Activated CD4-positive, alpha-beta T cell treated with anti-CD3 and anti-CD28 coated beads, Interleukin-2, amount 50 U/mL, for 48 hours (primary cell): ENCODE measurements around the gene DAAM1.

Source experiments
- DNase-seq, 2 experiments: peaks; one replicate each; pipeline ENCODE4 v3.0.0-alpha.2; 2020

The DAAM1 gene

DNA sequence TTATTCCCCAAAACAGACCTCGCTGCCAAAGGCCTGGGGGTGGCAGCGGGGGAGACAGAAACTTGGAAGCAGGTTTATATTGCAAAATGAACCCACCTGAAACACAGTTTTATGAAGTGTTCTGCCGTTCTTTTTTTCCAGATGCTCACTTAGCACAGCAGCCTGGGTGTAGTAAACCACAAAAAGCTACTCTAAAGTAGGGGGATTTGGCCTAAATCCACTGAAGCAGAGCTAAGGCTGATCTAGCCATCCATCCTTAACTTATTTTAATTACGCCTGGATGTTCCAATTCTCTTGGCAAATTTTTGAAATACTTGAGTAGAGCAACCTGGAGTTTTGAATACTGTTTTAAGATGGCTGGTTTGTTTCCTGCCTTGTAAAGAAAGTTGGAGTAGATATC lies 155.5 kb downstream of the DAAM1 start:
- DNase-seq: no peak

DNA sequence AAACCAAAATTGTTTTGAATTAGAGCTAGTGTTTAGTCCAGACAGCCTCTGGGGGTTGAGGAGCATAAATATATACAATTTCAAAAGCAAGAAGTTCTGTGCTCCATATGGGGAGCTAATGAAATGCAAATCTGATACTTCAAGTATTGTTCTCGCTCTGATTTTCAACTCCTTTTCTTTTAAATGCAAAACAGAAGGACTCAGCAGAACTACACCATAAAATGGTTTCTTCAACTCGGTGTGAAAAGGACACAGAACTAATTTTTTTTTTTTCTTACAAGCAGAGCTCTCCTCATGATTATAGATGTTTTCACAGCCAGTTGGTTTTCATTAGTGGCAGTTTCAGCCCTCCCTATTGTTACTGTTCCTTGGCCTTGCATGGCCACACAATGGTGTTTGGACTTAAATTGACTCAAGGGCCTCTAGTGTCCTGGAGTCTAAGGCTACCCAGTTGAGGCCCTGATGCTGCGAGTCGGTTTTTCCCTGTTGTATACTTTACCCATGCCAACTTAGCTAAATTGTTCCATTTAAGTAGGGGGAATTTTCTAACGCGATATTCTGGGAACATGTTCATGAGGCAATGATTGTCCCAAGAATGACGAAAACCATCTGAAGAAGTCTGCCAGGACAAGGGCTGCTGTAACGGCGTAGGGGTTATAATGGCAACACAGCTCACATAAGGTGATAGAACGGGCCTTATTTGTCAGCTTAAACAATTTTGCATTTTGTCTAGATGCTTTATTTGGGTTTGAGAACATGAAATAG lies 156.4 kb downstream of the DAAM1 start:
- no peak for DNase-seq

DNA sequence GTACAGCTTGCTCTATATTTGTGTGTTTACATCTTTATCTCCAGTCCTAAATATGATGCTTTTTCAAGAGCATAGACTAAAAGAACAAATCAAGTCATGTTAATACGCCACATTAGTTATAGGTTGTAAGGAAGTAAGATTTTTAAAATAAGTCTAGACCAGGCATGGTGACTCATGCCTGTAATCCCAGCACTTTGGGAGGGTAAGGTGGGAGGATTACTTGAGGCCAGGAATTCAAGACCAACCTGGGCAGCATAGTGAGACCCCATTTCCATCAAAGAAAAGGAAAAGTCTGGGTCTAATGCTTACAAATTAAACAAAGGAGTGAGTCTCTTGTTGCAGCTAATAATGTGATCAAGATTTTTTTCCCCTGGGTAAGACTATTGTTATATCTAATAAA lies 157.9 kb downstream of the DAAM1 start:
- no peak for DNase-seq

DNA sequence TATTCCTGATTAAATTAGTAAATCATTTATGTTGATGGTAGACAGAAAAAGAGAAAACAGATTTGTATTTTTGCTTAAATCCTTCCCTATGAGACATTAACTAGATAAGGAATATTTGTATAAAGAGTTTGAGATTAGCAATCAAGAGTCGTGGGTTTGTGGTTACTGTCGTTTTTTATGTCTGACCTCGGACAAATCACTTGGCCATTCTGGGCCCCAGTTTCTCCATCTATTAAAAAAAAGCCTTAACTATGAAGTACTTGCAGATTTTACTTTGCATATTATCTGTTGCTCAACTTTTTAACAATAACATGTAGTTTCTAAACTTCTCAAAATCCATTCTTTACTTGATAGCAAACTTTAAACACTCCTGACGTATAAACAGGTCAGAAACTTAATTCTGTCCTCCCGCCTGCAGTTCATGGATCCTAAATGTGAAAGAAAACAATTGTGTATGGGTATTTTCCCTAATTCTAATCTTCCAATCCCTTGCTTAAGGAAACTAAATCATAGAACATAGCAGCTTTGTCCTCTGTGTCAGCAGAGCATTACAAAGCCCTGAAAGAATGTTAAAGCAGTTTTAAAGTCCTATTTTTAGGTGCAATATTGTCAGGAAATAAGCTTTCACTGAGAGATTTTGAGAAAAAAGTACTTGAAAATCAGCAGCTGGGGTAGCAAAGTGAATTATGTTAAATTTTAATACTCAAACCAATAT lies 158.5 kb downstream of the DAAM1 start:
- DNase-seq: no peak

DNA sequence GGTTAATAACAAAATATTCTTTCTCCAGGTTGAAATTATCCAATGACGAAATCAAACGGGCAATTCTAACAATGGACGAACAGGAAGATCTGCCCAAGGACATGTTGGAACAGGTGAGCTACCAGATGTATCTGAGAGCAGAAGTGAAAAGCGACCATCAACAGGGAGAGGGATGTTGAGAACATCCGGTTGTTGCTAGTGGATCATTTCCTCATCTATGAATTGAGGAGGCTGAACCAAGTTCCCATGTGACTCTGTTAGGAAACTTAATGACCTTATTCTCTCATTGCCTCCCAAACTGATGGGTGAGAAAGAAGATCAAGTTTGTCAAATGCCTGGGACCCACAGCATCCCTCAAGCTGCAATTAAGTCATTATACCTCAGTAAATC lies 159.0 kb downstream of the DAAM1 start:
- DNase-seq: no peak

DNA sequence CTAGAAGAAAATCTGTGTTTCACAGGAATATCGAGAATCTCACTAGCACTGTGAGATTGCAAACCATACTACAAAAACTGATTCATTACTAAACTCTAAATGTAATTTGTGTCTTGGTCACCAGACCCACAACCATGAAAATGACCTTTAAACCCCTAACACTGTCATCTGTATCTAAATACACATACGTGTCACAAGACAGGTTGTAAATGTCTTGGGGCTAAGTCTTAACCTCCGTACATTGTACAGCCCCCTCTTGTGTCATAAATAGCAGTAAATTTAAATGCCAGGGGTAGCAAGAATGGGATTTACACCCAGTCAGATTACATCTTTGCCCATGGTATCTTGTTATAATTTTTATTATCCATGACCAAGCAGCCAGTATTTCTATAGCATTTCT lies 159.4 kb downstream of the DAAM1 start:
- no peak for DNase-seq

DNA sequence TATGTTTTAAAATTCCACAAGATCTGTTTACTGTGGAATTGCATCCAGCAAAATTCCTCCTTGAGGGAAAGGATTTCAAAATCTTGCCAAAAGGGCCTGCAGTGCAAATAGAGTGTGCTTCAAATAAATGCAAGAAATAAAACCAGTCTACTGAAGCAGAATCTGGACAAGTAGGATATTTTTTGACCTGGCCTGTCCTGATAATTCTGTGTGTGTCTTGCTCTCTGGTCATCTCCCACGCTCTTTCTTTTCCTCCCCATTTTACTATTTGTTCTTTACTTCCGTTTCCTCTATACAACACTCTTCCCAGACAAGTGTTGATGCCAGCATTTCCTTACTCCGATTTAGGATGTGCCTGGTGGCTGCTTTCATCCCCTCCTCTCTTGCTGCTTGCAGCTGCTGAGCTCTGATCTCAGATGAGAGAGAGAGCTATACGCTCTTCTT lies 160.8 kb downstream of the DAAM1 start:
- no peak for DNase-seq

DNA sequence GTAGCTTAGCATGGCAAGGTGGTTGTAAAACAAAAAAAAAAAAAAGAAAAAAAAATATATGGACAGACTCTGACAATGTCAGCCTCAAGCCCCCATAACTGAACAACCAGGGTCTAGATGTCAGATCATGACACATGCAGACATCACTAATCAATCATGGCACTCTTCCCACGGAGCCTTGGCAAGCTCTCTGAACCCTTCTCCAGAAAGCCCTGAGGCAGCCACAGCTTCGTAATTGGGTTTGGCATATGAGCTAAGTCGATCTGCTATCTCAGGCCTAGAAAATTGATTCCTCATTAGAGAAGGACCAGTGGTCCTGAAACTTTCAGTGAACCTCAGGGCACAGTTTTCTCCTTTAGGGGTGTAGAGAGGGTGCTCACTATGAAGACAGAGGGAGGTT lies 164.5 kb downstream of the DAAM1 start:
- no peak for DNase-seq

DNA sequence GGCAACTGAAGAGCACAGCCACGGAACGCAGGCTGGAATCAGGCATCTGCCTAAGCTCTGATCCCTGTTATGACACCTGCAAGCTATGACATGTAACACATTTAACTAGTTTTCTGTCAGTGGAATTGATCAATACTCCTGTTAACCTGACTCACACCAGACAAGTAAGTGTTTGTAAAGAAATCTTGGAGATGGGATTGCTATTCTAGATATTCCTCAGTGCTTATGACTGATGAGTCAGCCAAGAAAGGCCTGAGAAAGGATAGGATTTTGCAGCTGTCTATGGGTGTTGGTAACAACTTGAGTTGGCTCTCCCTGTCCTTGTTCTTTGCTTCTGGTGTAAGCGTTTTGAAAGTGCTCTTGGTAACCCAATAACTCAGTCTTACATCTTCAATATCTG lies 166.2 kb downstream of the DAAM1 start:
- DNase-seq: no peak

DNA sequence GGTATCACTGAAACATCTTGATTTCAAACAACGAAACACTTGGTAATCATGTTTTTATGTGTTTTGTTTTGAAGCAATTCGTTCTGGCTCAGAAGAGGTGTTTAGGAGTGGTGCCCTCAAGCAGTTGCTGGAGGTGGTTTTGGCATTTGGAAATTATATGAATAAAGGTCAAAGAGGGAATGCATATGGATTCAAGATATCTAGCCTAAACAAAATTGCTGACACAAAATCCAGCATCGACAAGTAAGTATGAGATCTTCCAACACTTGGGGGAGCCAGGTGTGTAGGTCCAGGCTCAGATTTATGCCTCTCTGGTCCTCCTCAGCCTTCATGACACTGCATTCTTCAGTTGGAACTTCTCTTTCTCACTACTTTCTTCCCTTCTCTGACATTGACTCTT lies 166.6 kb downstream of the DAAM1 start:
- no peak for DNase-seq

DNA sequence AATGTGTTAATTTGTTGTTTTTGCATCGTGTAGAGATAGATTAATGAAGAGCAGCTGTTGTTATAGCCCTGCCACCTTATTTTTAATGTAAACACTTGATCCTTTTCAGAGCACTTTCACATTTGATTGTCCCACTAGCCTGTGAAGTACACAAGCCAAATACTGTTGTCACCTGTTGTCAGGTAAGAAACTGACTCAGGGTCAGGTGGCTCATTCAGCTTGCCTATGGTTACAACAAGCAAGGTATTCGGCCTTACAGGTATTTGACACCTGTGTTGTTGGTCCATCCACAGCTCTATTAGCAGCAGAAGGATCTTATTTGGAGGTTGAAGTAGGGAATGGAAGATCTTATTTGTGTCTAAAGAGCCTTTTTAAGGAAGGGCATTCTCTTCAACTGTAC lies 167.8 kb downstream of the DAAM1 start:
- DNase-seq: no peak

DNA sequence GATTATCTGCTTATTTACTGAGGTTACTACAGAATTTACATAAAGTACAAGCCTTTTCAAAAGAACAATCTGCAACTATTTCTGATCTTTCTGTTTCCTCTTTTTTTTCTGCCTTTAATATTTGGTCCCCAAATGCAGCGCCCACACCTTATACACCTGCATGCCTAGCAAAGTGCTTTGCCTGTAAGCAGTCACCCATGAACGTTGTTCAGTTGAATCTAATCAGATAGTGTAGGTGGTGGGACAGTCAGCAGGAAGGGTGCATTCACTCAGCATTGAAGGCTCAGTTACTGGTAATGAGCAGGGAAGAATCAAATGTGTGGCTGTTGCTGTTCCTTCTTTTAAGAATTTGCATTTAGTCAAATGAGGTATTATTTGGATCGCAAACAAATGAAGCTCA lies 168.3 kb downstream of the DAAM1 start:
- DNase-seq: no peak

DNA sequence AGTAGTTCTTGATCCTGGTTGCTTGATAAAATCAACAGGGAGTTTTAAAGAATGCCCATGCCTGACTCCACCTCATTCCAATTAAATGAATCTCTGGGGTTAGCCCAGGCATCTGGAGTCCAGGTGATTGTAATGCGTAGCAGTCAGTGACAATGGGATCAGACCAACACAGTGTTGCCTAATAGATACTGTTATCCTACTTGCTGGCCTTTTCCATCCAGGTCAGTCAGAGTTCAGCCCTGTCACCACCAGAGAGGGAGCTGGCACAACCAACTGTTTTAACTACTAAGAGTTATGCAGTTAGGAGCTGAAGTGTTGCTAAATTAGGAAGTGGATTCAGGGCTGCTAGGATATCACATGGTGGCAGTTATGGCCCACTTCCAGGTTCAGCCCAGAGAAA lies 169.6 kb downstream of the DAAM1 start:
- DNase-seq: no peak

DNA sequence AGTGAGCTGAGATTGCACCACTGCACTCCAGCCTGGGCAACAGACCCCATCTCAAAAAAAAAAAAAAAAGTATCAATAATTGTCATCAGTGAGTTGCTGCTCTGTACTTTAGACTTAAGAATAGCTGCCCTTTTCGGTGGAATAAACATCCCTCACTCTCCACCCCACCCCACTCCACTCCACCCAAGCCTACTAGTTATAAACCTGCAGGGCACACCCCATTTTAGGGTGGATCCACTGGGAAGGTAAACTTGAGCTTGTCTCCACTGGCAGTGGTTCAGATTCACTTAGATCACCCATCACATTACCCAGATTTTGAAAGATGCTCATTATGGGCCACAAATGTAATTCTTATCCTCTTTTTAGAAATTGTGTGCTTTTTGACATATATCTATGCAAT lies 170.3 kb downstream of the DAAM1 start:
- DNase-seq: no peak

DNA sequence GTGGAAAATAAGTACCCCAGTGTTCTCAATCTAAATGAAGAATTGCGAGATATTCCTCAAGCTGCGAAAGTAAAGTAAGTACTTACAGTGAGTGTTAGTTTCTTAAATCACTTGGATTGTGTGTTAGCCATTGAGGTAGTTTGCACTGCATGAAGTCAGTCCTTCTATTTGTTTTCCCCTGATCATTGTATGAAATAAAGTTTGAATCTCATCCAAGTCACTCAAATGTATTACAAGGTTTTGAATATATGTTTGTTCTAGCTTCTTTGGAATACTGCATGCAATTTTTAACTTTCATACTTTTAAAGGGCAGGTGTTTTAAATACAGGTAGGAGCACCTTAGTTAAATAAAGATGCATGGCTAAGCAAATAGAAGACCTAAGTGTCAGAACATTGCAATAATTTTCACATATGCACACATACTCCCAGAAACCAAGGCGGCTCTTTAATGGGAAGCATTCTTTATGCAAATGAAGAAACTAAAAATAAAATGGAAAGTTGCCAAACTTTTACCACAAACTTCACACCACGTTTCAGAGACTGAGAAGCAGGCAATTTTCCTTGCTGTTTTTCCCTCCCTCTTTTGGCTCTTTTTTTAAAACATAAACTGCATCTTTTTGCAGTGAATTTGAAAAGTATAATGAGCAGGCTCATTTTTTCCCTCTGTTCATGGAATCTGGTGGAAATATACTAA lies 171.1 kb downstream of the DAAM1 start:
- no peak for DNase-seq

DNA sequence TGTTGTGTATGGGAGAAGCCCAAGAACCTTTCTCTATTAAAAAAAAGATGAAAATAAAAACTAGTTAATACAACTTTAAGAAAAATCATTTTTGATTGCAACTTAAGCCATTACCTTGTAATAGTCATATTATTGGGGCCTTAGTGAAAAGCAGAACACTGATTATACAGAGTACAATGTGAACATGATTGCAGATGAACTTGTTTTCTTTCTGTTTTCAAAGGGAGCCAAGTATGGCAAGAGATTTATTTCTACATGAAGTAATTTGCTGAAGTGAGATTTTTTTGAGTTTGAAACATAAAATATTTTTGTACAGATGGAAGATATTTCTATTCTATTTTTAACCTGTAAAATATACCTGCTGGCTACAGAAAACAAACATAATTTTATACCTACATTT lies 171.8 kb downstream of the DAAM1 start:
- DNase-seq: no peak

DNA sequence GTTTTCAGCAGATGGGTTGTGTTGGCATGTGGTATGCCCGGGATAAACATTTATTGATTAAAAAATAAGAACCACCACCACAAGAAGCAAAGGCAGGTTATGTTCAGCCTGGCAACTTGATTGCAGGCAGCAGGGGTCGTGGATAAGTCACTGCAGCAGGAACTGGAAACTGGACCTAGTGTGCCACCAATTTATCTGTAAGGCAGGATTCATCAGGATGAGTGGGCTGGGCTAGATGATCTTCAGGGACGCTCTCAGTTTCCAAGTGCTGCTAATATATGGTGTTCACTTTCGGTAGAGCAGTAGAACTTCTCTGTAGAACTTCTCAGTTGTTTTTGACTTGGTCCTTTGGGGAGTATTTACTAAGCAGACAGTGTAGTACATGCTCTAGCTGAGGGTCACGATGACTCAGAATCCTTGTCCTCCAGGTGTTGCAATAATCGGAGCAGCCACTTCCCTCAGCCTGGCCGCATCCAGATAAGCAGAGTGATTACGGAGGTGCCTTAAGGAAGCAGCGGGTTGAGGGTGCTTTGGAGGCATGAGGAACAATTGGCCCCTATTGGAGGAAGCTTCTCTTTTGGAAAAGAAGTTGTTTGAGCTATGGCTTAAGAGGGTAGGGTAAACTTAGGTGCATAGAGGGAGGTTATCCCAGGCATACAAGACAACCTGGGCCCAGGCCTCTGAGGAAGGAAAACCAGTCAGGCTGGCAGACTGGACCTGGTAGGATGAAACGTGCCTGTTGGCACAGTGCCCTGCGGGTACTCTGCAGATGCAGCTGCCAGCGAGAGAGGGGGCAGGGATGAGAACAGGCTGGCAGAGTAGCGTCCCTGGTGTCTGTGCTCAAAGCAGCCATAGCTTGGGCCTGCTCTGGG lies 172.7 kb downstream of the DAAM1 start:
- DNase-seq: no peak

DNA sequence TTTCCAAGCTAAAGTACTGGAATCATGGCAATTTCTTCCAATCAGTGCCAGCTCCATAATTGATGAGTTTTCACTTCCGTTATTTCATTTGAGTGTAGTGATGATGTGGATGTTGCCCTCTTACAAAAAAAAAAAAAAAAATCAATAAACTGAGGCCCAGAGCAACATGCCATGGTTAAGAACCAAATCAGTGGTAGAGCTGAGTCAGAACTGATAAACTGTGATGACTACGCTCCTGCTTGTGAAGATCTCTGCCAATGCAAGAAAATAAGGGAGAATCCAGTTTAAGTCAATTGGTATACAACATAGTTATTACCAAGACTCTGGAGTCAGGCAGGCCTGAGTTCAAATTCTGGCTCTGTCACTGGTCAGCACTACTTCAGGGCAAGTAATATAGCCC lies 174.0 kb downstream of the DAAM1 start:
- DNase-seq: no peak

DNA sequence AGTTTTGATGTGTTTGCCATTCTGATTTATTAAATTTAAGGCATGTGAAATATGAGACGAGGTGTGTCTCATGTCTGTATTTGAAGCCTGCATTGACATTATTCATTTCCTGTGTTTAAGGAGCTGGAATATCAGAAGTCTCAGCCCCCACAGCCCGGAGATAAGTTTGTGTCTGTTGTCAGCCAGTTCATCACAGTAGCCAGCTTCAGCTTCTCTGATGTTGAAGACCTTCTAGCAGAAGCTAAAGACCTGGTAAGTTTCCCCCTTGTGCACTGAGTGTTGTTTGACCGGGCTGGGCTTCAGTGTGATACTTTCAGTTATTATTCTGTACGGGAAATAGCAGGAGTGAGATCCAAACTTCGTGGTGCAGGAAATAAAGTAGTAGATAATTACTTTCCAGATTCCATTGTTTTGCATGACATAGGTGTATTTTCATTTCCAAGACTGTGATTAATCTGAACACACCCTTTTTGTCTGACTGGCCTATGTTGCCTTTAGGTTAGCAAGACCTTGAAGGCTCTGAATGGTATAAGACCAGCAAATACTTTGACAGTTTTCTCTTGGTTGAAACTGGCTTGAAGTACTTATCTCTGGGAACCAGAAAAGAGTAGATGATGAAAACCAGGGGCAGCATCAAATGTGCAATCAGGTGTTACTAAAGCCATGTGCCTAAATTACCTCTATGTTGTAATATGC lies 175.2 kb downstream of the DAAM1 start:
- DNase-seq: no peak

DNA sequence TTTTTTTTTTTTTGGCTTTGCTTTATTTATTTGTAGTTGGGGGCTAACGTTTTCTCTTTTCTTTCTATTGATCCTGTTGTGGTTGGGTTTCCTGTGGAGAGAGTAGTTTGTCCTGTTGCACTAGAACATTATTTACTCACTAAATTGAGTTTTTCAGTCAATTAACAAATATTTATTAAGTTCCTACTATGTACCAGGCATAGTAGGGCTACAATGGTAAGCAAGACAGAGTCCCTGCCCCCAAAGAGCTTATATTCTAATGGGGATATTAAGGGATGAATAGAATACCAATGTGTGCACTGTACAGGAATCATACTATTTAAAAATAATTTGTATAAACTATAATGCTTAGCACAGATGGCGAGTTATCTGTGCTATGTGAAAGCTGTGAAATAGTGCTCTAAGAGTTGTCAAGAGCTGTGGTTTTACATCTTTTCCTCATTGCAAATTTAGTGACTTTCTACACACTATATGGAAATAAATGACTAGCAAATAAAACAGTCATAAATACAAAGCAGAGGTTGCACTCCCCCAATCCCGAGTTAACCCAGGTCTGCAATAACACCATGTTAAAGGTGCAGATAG lies 181.8 kb downstream of the DAAM1 start:
- DNase-seq: no peak

DNA sequence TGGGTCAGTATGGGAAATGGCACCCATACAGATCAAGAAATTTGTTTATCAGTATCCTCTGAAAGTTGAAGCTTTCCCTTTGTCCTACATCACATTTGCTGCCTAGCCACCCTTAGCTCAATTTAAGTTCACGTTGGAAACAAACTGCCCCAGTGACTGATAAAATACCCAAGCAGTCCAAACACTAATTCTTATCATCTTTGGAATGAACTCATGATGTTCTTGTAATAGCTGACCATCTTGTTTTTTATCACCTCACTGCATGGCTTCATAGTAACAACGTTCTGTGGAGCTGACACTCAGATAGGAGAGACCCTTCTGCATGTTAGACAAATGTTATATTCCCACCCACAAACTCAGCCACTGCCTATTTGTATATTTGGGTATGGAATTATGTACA lies 183.3 kb downstream of the DAAM1 start:
- no peak for DNase-seq

DNA sequence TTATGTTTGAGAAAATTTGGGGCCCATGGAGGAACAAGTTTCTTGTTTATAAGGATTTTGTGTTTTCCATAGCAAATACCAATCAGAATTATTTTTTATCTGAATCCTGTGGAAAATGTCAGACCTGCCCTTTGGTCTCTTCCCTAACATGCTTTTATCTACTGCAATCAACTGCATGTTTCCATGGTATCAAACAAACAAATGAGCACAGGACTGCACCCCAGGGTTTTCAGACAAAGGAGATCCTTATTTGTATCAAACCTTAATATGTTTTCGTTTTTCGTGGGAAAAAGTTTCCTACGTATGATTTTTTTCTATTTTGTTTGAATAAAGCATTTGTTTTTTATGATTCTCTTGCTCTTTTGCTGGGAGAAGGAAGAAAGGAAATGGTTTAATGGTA lies 185.6 kb downstream of the DAAM1 start:
- no peak for DNase-seq
